HepG2 (cell line): ENCODE measurements around the gene LRRC45. TPM values are rescaled to one million over a fixed set of nuclear protein-coding genes. Genes with fewer than 3 reads are reported as not detected.

Source experiments
- BORCS8-MEF2B ChIP-seq: sonication (generic); formaldehyde crosslinking; IDR thresholded peaks from 2 replicates; pipeline ENCODE4 v1.8.0; 2022; ENCODE audit warnings: mild to moderate bottlenecking, missing genetic modification reagents
- CEBPB ChIP-seq: IDR thresholded peaks from 2 replicates; pipeline ENCODE4 v1.6.1; 2011; ENCODE audit warnings: low read depth, low read length, improper control_type of control experiment, borderline replicate concordance
- CREM ChIP-seq, 2 experiments: sonication (generic) in 1 of 2; formaldehyde crosslinking in 1 of 2; IDR thresholded peaks; 2 replicates each; pipeline versions ENCODE4 v1.4.0 to v1.6.1; 2016 to 2020; ENCODE audit warnings: antibody characterized with exemption in 1 of 2, mild to moderate bottlenecking in 1 of 2, missing genetic modification reagents in 1 of 2
- FOSL2 ChIP-seq: sonication (generic); formaldehyde crosslinking; IDR thresholded peaks from 2 replicates; pipeline ENCODE4 v1.4.0; 2020; ENCODE audit warnings: missing genetic modification reagents
- SALL1 ChIP-seq: sonication (generic); formaldehyde crosslinking; IDR thresholded peaks from 2 replicates; pipeline ENCODE4 v1.8.0; 2022; ENCODE audit warnings: mild to moderate bottlenecking, missing genetic modification reagents
- STAT5B ChIP-seq: sonication (generic); formaldehyde crosslinking; IDR thresholded peaks from 2 replicates; pipeline ENCODE4 v1.4.0; 2020; ENCODE audit warnings: missing genetic modification reagents
- THRA ChIP-seq: sonication (generic); formaldehyde crosslinking; IDR thresholded peaks from 2 replicates; pipeline ENCODE4 v1.4.0; 2020; ENCODE audit warnings: missing genetic modification reagents, borderline replicate concordance
- ZFP90 ChIP-seq: sonication (generic); formaldehyde crosslinking; IDR thresholded peaks from 2 replicates; pipeline ENCODE4 v1.8.0; 2022; ENCODE audit warnings: missing genetic modification reagents, mild to moderate bottlenecking, inconsistent platforms, borderline replicate concordance
- ZNF17 ChIP-seq: sonication (generic); formaldehyde crosslinking; IDR thresholded peaks from 2 replicates; pipeline ENCODE4 v1.5.0; 2020; ENCODE audit warnings: mild to moderate bottlenecking, missing genetic modification reagents
- ZNF263 ChIP-seq: sonication (generic); formaldehyde crosslinking; IDR thresholded peaks from 2 replicates; pipeline ENCODE4 v1.4.0; 2020; ENCODE audit warnings: missing genetic modification reagents
- ZNF441 ChIP-seq: sonication (generic); formaldehyde crosslinking; IDR thresholded peaks from 2 replicates; pipeline ENCODE4 v1.7.0; 2021; ENCODE audit warnings: missing genetic modification reagents, borderline replicate concordance
- ZNF597 ChIP-seq: sonication (generic); formaldehyde crosslinking; IDR thresholded peaks from 2 replicates; pipeline ENCODE4 v1.5.0; 2020; ENCODE audit warnings: missing genetic modification reagents
- ZNF607 ChIP-seq: sonication (generic); formaldehyde crosslinking; IDR thresholded peaks from 2 replicates; pipeline ENCODE4 v1.5.1; 2020; ENCODE audit warnings: missing genetic modification reagents, mild to moderate bottlenecking, borderline replicate concordance
- ZNF652 ChIP-seq: IDR thresholded peaks from 2 replicates; pipeline ENCODE4 v1.6.1; 2016; ENCODE audit warnings: low read depth, borderline replicate concordance
- ZNF660 ChIP-seq: sonication (generic); formaldehyde crosslinking; IDR thresholded peaks from 2 replicates; pipeline ENCODE4 v1.5.1; 2020; ENCODE audit warnings: mild to moderate bottlenecking, low read depth, missing genetic modification reagents, borderline replicate concordance
- ZNF674 ChIP-seq: sonication (generic); formaldehyde crosslinking; IDR thresholded peaks from 2 replicates; pipeline ENCODE4 v1.5.0; 2020; ENCODE audit warnings: low read depth, mild to moderate bottlenecking, missing genetic modification reagents
- ZNF781 ChIP-seq: sonication (generic); formaldehyde crosslinking; IDR thresholded peaks from 2 replicates; pipeline ENCODE4 v1.5.1; 2020; ENCODE audit warnings: borderline replicate concordance, mild to moderate bottlenecking, missing genetic modification reagents; ENCODE audit errors: not compliant biosample characterization
- polyA plus RNA-seq, 8 experiments: library from polyadenylated mRNA; depleted of rRNA in 3 of 8; stranded (reverse) in 7 of 8; unstranded in 1 of 8; fragments of >200 nt; fragmentation: Illumina TruSeq in 4 of 8; extraction: Trizol in 4 of 8; gene quantifications; 2 replicates each; pipeline versions ENCODE4 v1.2.1 to v1.2.3, GENCODE V29; 2011 to 2016; ENCODE audit warnings: low read depth in 4 of 8, missing spikeins in 1 of 8, mixed read lengths in 1 of 8; ENCODE audit not compliant: insufficient read depth in 1 of 8
- total RNA-seq, 5 experiments: library from RNA; depleted of rRNA; stranded (reverse); fragments of >200 nt; fragmentation: Illumina TruSeq; extraction: Trizol; gene quantifications; 2 replicates each; pipeline ENCODE4 v1.2.3, GENCODE V29; 2016; ENCODE audit warnings: low read depth in 1 of 5
- TF ChIP-seq, protein P1 (sequence below): IDR thresholded peaks from 2 replicates; pipeline ENCODE4 v1.6.1; 2016; ENCODE audit warnings: missing compliant biosample characterization, missing genetic modification reagents, borderline replicate concordance
- TF ChIP-seq, protein P2 (sequence below): sonication (generic); formaldehyde crosslinking; IDR thresholded peaks from 2 replicates; pipeline ENCODE4 v1.5.1; 2020; ENCODE audit warnings: mild to moderate bottlenecking, missing genetic modification reagents, borderline replicate concordance
- TF ChIP-seq, protein P3 (sequence below): sonication (generic); formaldehyde crosslinking; IDR thresholded peaks from 2 replicates; pipeline ENCODE4 v1.8.1; 2022; ENCODE audit warnings: mild to moderate bottlenecking, missing genetic modification reagents

Gene LRRC45
- total and polyA plus RNA-seq, 2 of the 13 experiments (the other 11 are each of a cell fraction or from before 2014, with no cell fraction given), result 11.6 to 48.1 TPM

GRCh38 chr17:82015311-82015971, 7.7 kb upstream of the LRRC45 start (continued):
- no peak for TF ChIP-seq ZNF781 (CRISPR knock-in tag)
- no peak for TF ChIP-seq CEBPB
- peak; percentile 33 for TF ChIP-seq SALL1 (CRISPR knock-in tag)
- TF ChIP-seq ZNF607 (CRISPR knock-in tag), result no peak
- no peak for TF ChIP-seq STAT5B (CRISPR knock-in tag)
- TF ChIP-seq ZNF441 (CRISPR knock-in tag), result no peak
- TF ChIP-seq, protein P1, sequence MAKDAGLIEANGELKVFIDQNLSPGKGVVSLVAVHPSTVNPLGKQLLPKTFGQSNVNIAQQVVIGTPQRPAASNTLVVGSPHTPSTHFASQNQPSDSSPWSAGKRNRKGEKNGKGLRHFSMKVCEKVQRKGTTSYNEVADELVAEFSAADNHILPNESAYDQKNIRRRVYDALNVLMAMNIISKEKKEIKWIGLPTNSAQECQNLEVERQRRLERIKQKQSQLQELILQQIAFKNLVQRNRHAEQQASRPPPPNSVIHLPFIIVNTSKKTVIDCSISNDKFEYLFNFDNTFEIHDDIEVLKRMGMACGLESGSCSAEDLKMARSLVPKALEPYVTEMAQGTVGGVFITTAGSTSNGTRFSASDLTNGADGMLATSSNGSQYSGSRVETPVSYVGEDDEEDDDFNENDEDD, result peak; percentile 17; the same call in 1 of the 2 replicates
- TF ChIP-seq ZNF652 (CRISPR knock-in tag), result no peak
- peak; percentile 77; the same call in 1 of the 2 replicates for TF ChIP-seq THRA (CRISPR knock-in tag)
- peak; percentile 31; the same call in 1 of the 2 replicates for TF ChIP-seq ZNF263
- no peak for TF ChIP-seq ZNF597 (CRISPR knock-in tag)
- TF ChIP-seq FOSL2 (CRISPR knock-in tag), result peak; percentile 53
- no peak for TF ChIP-seq BORCS8-MEF2B (CRISPR knock-in tag)
- no peak for TF ChIP-seq ZNF674 (CRISPR knock-in tag)
- peak; percentile 90 for TF ChIP-seq CREM (IDR thresholded peaks at IDR 0.05)
- TF ChIP-seq CREM (CRISPR knock-in tag; IDR thresholded peaks at IDR 0.05), result no peak
- TF ChIP-seq, protein P2, sequence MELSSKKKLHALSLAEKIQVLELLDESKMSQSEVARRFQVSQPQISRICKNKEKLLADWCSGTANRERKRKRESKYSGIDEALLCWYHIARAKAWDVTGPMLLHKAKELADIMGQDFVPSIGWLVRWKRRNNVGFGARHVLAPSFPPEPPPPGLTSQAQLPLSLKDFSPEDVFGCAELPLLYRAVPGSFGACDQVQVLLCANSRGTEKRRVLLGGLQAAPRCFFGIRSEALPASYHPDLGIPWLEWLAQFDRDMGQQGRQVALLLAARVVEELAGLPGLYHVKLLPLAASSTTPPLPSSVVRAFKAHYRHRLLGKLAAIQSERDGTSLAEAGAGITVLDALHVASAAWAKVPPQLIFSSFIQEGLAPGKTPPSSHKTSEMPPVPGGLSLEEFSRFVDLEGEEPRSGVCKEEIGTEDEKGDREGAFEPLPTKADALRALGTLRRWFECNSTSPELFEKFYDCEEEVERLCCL (CRISPR knock-in tag), result no peak
- TF ChIP-seq ZNF17 (CRISPR knock-in tag), result no peak
- TF ChIP-seq, protein P3, sequence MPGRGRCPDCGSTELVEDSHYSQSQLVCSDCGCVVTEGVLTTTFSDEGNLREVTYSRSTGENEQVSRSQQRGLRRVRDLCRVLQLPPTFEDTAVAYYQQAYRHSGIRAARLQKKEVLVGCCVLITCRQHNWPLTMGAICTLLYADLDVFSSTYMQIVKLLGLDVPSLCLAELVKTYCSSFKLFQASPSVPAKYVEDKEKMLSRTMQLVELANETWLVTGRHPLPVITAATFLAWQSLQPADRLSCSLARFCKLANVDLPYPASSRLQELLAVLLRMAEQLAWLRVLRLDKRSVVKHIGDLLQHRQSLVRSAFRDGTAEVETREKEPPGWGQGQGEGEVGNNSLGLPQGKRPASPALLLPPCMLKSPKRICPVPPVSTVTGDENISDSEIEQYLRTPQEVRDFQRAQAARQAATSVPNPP (CRISPR knock-in tag), result no peak
- TF ChIP-seq ZFP90 (CRISPR knock-in tag), result no peak
- TF ChIP-seq ZNF660, result no peak
